Suprapubic skin (tissue), 3 donors: Measurements from ENCODE around the gene UBE2E2.

ENCODE experiments used
- CTCF ChIP-seq, 2 donors: fragments of 200-600 bp in 1 of 2; fragments of 450-650 bp in 1 of 2; sonication (generic) in 1 of 2; IDR thresholded peaks; one replicate each; pipeline ENCODE4 v1.5.1; 2016 to 2019; ENCODE audit warnings: antibody characterized with exemption in 2 of 2, mild to moderate bottlenecking in 1 of 2, moderate library complexity in 1 of 2
- EP300 ChIP-seq: sonication (generic); formaldehyde crosslinking; IDR thresholded peaks from one replicate; pipeline ENCODE4 v1.6.1; 2017; ENCODE audit warnings: antibody characterized with exemption
- POLR2A ChIP-seq, 2 donors: fragments of 450-650 bp; IDR thresholded peaks; one replicate each; pipeline ENCODE4 v1.6.1; 2017; ENCODE audit warnings: antibody characterized with exemption in 2 of 2, mild to moderate bottlenecking in 2 of 2, moderate library complexity in 2 of 2

GRCh38 chr3:23490459-23490858 lies 287.3 kb downstream of the UBE2E2 start:
- TF ChIP-seq CTCF (IDR thresholded peaks at IDR 0.05): no peak
- no peak for TF ChIP-seq POLR2A (IDR thresholded peaks at IDR 0.05)
- TF ChIP-seq EP300: no peak
